HG02610 (cell line): ENCODE data around the gene CDKL4.
A peak's percentile ranks its signal among the peaks of the same experiment; 100 is the strongest.
"Not testable (repeated sequence)": the region's sequence is repeated elsewhere in the genome, so short reads cannot be mapped to it uniquely, and the experiment has no call there.

Experiments used
- ATAC-seq: cut with Tn5 transposase; IDR thresholded peaks from one replicate; pipeline ENCODE4 v1.9.1; 2021; ENCODE audit warnings: mild to moderate bottlenecking, moderate library complexity; ENCODE audit not compliant: unreplicated experiment

The CDKL4 gene

GRCh38 chr2:39232141-39232540 lies 11.6 kb downstream of the CDKL4 start:
- ATAC-seq, result no peak

GRCh38 chr2:39228413-39229209 lies 15.2 kb downstream of the CDKL4 start:
- peak; percentile 22 for ATAC-seq

GRCh38 chr2:39227628-39228412 lies 15.9 kb downstream of the CDKL4 start:
- peak; percentile 77 for ATAC-seq

GRCh38 chr2:39225567-39225966 lies 18.2 kb downstream of the CDKL4 start:
- ATAC-seq, result peak; percentile 50

GRCh38 chr2:39223909-39224308 lies 19.9 kb downstream of the CDKL4 start:
- no peak for ATAC-seq

- no peak for ATAC-seq
Observed at GRCh38 chr2:39221459-39221858, 22.3 kb downstream of the CDKL4 start.

- ATAC-seq, result no peak
Observed at GRCh38 chr2:39220136-39220535, 23.6 kb downstream of the CDKL4 start.

- ATAC-seq, result no peak
Observed at GRCh38 chr2:39218391-39218790, 25.4 kb downstream of the CDKL4 start.

GRCh38 chr2:39217192-39217550 lies 26.6 kb downstream of the CDKL4 start:
- peak; percentile 71 for ATAC-seq

GRCh38 chr2:39216346-39217191 lies 27.2 kb downstream of the CDKL4 start:
- peak; percentile 84 for ATAC-seq

GRCh38 chr2:39215545-39215944 lies 28.2 kb downstream of the CDKL4 start:
- ATAC-seq, result no peak

GRCh38 chr2:39213015-39213414 lies 30.8 kb downstream of the CDKL4 start:
- ATAC-seq, result no peak

- no peak for ATAC-seq
Observed at GRCh38 chr2:39210846-39211245, 32.9 kb downstream of the CDKL4 start.

GRCh38 chr2:39203382-39203781 lies 40.4 kb downstream of the CDKL4 start:
- no peak for ATAC-seq

- ATAC-seq, result no peak
Observed at GRCh38 chr2:39202639-39203369, 41.0 kb downstream of the CDKL4 start.

- not testable (repeated sequence) for ATAC-seq
Observed at GRCh38 chr2:39197003-39197402, 46.8 kb downstream of the CDKL4 start.

GRCh38 chr2:39194686-39195085 lies 49.1 kb downstream of the CDKL4 start:
- ATAC-seq, result no peak

GRCh38 chr2:39188960-39189494 lies 54.7 kb downstream of the CDKL4 start:
- ATAC-seq, result no peak

- ATAC-seq, result no peak
Observed at GRCh38 chr2:39183673-39184072, 60.1 kb downstream of the CDKL4 start.

GRCh38 chr2:39181297-39181696 lies 62.5 kb downstream of the CDKL4 start:
- ATAC-seq, result no peak
